Middle frontal gyrus (tissue), 1 donor: ENCODE data around the gene TMEM117.
"Not testable (repeated sequence)": the region's sequence is repeated elsewhere in the genome, so short reads cannot be mapped to it uniquely, and the experiment has no call there.

ENCODE experiments used
- DNase-seq: peaks from one replicate; pipeline ENCODE4 v3.0.0-alpha.2; 2015; ENCODE audit warnings: low spot score; ENCODE audit errors: extremely low spot score

TMEM117 gene

GRCh38 chr12:44370982-44371381, 535.1 kb downstream of the TMEM117 start:
- no peak for DNase-seq

- no peak for DNase-seq
Observed at GRCh38 chr12:44372259-44372658, 536.4 kb downstream of the TMEM117 start.

GRCh38 chr12:44375694-44376093, 539.8 kb downstream of the TMEM117 start:
- DNase-seq, result no peak

- no peak for DNase-seq
Observed at GRCh38 chr12:44377443-44378187, 541.7 kb downstream of the TMEM117 start.

GRCh38 chr12:44379113-44379512, 543.2 kb downstream of the TMEM117 start:
- DNase-seq, result not testable (repeated sequence)

GRCh38 chr12:44379831-44380230, 544.0 kb downstream of the TMEM117 start:
- no peak for DNase-seq

GRCh38 chr12:44380861-44381260, 545.0 kb downstream of the TMEM117 start:
- no peak for DNase-seq

GRCh38 chr12:44381341-44381740, 545.5 kb downstream of the TMEM117 start:
- DNase-seq, result no peak

- no peak for DNase-seq
Observed at GRCh38 chr12:44384136-44384535, 548.3 kb downstream of the TMEM117 start.

GRCh38 chr12:44385964-44386363, 550.1 kb downstream of the TMEM117 start:
- no peak for DNase-seq

- no peak for DNase-seq
Observed at GRCh38 chr12:44387581-44387980, 551.7 kb downstream of the TMEM117 start.

- no peak for DNase-seq
Observed at GRCh38 chr12:44389038-44389437, 553.2 kb downstream of the TMEM117 start.

- no peak for DNase-seq
Observed at GRCh38 chr12:44389896-44390295, 554.0 kb downstream of the TMEM117 start.

GRCh38 chr12:44397631-44398030, 561.8 kb downstream of the TMEM117 start:
- DNase-seq, result no peak

- no peak for DNase-seq
Observed at GRCh38 chr12:44403185-44403584, 567.3 kb downstream of the TMEM117 start.

- DNase-seq, result no peak
Observed at GRCh38 chr12:44405297-44405696, 569.4 kb downstream of the TMEM117 start.

GRCh38 chr12:44422559-44422958, 586.7 kb downstream of the TMEM117 start:
- no peak for DNase-seq

- no peak for DNase-seq
Observed at GRCh38 chr12:44428825-44429224, 592.9 kb downstream of the TMEM117 start.

GRCh38 chr12:44431647-44432343, 595.9 kb downstream of the TMEM117 start:
- DNase-seq, result no peak

GRCh38 chr12:44433659-44434058, 597.8 kb downstream of the TMEM117 start:
- DNase-seq, result no peak

GRCh38 chr12:44436756-44437155, 600.9 kb downstream of the TMEM117 start:
- no peak for DNase-seq
